ENCODE data around the gene NFAM1.

NFAM1 gene

GRCh38 chr22:42414565-42415303 lies 17.5 kb downstream of the NFAM1 start:
- FAIRE-seq: no peak

- FAIRE-seq: no peak
Observed at GRCh38 chr22:42414021-42414420, 18.2 kb downstream of the NFAM1 start.

- no peak for FAIRE-seq
Observed at GRCh38 chr22:42412744-42413333, 19.4 kb downstream of the NFAM1 start.

- no peak for FAIRE-seq
Observed at GRCh38 chr22:42410708-42411107, 21.5 kb downstream of the NFAM1 start.

- no peak for FAIRE-seq
Observed at GRCh38 chr22:42408810-42409529, 23.2 kb downstream of the NFAM1 start.

GRCh38 chr22:42408276-42408675 lies 23.9 kb downstream of the NFAM1 start:
- no peak for FAIRE-seq

- FAIRE-seq: no peak
Observed at GRCh38 chr22:42404266-42404665, 27.9 kb downstream of the NFAM1 start.

- no peak for FAIRE-seq
Observed at GRCh38 chr22:42401535-42402334, 30.5 kb downstream of the NFAM1 start.

- no peak for FAIRE-seq
Observed at GRCh38 chr22:42400811-42401534, 31.2 kb downstream of the NFAM1 start.

GRCh38 chr22:42399315-42400271 lies 32.6 kb downstream of the NFAM1 start:
- FAIRE-seq: no peak

GRCh38 chr22:42397332-42398249 lies 34.6 kb downstream of the NFAM1 start:
- no peak for FAIRE-seq

GRCh38 chr22:42396621-42397331 lies 35.4 kb downstream of the NFAM1 start:
- FAIRE-seq: no peak

GRCh38 chr22:42389143-42389542 lies 43.1 kb downstream of the NFAM1 start:
- no peak for FAIRE-seq

- FAIRE-seq: no peak
Observed at GRCh38 chr22:42388130-42388797, 43.9 kb downstream of the NFAM1 start.

- no peak for FAIRE-seq
Observed at GRCh38 chr22:42387631-42388030, 44.6 kb downstream of the NFAM1 start.

- no peak for FAIRE-seq
Observed at GRCh38 chr22:42385696-42386095, 46.5 kb downstream of the NFAM1 start.

GRCh38 chr22:42384506-42384905 lies 47.7 kb downstream of the NFAM1 start:
- FAIRE-seq: no peak

- FAIRE-seq: no peak
Observed at GRCh38 chr22:42383851-42384417, 48.3 kb downstream of the NFAM1 start.
